Measurements from ENCODE around the gene LRRC8B.
"Not testable (repeated sequence)": the region's sequence is repeated elsewhere in the genome, so short reads cannot be mapped to it uniquely, and the experiment has no call there.

LRRC8B gene

DNA sequence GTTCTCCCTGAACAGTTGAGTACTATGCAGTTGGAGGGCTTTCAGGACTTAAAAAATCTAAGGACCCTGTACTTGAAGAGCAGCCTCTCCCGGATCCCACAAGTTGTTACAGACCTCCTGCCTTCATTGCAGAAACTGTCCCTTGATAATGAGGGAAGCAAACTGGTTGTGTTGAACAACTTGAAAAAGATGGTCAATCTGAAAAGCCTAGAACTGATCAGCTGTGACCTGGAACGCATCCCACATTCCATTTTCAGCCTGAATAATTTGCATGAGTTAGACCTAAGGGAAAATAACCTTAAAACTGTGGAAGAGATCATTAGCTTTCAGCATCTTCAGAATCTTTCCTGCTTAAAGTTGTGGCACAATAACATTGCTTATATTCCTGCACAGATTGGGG, 59.6 kb downstream of the LRRC8B start:
- no peak for DNase-seq (ENCODE audit: low spot score)

DNA sequence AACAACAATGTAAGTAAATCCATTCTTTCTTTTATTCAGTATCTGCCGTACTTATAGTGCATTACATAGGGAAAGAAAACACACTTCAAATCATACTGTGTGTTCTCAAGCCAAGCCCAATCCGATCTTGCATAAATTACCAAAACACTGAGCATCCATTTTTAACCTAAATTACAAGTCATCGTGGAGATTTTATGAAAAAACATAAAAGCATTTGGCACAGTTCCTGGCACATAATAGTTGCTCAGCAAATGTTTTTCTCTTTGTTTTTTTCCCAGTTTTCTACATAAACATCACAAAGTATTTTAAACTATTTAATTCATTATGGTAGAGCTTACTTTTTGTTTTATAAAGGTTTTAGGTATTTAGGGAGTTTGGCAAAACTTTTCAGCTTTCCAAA, 60.2 kb downstream of the LRRC8B start:
- DNase-seq (ENCODE audit: low spot score), result no peak

DNA sequence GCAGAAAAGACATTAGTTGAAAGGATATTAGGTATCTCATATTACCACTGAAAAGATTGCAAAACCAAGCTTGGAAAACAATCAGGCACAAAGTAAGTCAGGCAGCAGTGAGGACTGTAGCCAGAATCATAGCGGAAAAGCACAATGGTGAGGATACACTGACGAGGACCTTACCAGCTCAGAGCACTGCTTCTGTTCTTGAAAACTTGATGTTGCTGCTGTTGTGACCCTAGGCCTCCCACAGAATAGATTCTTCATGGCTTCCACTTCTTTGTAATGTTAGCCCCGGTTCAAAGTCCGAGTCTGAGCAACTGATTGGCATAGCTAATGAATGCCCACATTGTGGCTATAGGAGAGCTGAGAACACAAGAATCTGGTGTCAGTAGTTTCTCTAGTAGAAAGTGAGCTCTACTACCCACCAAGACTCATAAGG, 63.1 kb downstream of the LRRC8B start:
- no peak for DNase-seq (ENCODE audit: low spot score)

DNA sequence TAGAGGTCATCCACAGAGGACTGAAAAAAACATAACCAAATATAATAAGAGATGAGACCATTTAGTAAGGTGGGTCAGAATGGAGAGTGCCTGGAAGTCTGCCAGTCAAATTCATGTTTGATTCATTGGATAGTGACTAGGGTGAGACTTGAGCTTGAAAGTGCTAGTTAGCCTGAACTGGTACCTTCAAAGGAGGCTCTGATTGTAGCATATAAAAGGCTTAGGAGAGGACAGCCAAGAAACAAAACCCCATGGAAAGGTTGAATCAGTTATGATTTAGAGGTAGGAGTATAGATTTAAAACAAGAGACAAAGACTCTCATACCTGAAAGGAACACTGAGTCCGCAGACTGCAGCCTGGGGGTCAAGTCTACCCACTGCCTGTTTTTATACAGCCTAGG, 63.9 kb downstream of the LRRC8B start:
- no peak for DNase-seq (ENCODE audit: low spot score)

DNA sequence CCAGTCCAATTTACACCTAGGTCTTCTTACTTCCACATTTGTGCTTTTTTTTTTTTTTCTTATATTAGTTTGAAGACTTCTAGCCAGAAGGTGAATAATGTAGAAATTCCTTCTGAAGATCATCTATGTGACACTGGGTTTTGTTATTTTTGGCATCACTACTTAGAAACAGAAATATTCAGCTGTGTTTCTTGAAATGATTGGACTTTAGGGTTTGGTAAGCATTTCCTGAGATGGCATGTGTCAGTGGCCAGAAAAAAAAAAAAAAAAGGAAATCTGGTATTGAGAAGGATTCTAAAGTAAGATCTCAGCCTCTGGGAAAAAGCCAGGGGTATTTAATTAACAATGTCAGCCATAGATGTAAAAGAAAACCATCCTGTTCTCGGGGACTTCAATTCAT, 64.9 kb downstream of the LRRC8B start:
- DNase-seq (ENCODE audit: low spot score), result no peak

DNA sequence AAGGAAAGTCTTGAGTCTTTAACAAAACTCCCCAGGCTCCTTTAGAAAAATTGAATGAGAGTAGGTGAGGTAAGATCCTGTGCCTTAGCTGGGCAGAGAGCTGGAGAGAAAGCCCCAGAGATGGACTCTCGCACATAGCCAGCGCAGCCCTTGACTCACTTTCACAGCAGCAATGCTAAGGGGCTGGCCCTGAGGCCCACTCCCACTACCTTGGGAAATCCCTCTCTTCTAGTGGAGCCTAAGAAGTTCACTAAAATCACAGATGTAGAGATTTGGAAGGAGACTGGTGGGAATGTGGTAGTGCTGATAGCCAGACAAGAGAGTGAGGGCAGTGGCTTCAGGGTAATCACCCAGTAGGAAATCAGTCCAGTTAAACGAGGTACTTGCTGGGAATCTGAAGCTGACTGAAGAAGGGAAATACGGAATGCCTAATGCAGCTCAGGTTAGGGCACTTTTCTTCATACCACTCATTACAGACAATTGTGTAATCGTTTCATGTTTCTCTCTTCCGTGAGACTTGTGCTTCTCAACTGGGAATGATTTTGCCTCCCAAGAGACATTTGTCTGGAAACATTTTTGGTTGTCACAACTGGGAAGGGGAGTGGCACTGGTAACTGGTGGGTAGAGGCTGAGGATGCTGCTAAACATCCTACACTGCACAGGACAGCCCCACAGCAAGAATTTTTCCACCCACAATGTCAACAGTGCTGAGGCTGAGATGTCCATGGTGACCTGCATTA, 65.9 kb downstream of the LRRC8B start:
- no peak for DNase-seq (ENCODE audit: low spot score)

DNA sequence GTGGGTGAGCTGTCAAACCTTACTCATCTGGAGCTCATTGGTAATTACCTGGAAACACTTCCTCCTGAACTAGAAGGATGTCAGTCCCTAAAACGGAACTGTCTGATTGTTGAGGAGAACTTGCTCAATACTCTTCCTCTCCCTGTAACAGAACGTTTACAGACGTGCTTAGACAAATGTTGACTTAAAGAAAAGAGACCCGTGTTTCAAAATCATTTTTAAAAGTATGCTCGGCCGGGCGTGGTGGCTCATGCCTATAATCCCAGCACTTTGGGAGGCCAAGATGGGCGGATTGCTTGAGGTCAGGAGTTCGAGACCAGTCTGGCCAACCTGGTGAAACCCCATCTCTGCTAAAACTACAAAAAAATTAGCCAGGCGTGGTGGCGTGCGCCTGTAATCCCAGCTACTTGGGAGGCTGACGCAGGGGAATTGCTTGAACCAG, 68.3 kb downstream of the LRRC8B start:
- not testable (repeated sequence) for DNase-seq (ENCODE audit: low spot score)

DNA sequence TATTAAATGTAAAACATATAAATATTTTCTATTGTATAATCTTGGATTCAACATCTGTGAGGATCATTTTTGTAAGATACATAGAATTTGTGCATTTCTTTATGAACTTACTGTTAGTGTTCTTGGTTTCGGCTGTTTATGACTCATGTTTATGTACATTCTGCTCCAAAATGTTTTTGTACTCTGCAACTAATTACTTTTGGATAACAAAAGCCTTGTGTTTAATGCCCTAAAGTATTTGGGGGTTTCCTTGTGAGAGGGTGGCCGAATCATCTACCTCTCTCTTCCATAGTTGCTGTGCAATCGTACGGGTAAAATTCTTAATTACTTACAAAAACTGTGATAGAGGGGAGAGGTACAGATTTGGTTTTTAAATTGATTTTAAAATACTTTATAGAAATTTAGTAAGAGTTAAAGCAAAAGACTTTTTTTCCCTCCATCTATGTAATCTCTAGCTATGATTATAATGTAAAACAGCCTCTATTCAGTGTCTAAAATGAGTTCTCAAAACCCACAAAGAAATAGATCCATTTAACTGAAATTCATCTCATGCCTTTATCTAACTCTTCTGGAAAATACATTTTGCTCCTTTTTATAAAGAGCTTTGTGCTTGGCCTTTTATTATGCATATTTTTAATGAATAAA, 69.6 kb downstream of the LRRC8B start:
- no peak for DNase-seq (ENCODE audit: low spot score)

DNA sequence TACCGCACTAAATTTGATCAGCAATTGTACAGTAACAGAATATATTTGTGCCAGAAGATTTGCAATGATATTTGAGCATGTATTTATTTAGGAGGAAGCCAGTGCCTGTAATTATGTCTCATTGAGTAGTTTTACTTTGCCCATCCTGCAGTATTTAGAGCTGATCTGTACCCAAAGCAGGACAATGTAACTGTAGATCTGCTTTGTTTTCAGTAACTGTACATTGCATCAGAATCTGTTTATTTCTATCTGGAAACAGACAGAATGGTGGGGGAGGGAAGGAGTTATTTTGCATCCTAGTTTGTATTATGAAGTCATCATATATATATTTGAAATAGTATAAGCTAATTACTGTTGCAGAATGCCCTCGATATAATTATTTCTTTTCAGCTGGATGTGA, 72.1 kb downstream of the LRRC8B start:
- DNase-seq (ENCODE audit: low spot score), result no peak

DNA sequence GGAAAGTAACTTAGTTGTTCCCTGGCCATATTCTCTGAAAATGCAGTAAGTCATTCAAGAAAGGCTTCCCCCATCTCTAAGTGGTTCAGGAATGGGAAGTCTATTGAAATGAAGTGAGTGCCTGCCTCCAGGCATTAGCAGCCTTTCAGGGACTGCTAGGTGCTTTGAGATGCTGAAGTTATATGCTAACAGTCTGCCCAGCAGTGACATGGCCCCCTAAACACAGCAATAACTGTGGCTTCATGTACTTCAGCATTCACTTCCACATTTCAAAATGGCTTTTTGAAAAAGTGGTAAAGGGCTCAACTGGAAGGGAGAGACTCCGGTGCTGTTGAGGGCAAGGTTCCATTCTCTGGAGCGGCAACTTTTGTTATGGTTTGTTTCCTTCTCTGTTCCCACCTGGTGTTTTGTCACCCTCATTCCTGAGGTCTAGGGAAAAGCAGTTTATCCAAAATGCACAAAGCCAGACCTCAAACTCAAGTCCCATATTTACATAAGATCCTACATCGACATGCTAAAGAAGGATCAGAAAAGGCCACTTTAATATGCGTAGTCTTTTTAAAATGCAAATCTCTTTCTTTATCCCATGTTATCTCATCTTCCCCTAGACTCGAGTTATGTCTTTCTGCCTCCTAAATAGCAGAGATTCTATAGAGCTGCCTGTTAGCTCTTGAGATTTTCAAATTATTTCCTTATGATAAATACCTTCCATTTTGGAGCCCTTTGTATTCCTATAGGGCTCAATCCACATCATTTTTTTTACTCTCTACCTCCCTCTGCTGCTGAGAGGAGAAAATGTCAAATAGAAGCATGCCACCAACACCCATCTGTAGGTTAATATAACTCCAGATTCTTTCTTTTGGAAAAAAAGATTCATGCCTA, 74.1 kb downstream of the LRRC8B start:
- DNase-seq (ENCODE audit: low spot score), result peak; percentile 45

DNA sequence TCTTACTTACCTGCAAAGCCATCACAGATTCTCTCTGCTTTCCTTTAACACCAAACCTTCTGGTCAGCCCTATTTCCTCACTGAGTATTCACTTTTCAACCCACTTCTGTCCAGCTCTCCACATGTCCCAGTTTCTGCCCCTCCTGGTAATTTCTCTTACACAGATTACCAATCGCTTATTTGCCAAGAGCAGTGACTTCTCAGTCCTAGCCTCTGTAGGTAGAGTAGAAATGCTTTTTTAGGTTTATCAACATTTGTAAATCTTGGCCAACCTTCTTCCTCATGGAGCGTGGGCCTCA, 74.7 kb downstream of the LRRC8B start:
- DNase-seq (ENCODE audit: low spot score), result no peak

DNA sequence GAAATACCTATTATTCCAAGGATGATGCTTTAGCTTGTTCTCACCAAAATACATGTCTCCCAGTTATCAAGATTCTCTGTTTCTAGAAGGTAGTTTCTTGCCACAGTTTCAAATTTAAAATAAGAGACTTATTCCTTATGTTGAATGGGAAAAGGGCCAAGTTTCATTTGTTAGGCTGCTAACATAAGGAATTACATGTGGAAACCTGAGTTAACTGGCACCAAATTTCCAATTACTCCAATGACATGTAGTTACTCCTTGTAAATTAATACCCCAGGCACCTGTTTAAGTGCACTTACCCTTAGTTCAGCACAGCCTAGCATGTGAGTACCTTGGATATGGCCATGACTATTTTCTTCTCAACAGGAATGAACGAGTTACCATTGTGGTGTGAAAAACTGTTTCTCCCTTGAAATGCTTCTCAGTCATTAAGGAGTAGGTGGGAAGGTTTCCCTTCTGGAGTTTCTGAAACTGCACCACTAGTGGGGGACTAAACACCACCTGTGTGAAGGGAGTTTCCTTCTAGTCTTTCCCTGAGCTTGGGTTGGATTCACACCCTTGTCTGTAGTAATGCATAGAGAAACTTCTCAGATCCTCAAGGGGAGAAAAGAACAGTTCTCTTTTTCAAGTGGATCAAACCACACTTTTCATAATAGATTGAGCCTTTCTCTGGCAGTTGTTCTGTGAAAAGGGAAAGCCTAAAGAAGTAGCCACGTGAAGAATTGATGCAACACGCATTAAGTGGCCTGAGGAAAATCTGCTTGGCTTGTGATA, 76.0 kb downstream of the LRRC8B start:
- DNase-seq (ENCODE audit: low spot score), result no peak

DNA sequence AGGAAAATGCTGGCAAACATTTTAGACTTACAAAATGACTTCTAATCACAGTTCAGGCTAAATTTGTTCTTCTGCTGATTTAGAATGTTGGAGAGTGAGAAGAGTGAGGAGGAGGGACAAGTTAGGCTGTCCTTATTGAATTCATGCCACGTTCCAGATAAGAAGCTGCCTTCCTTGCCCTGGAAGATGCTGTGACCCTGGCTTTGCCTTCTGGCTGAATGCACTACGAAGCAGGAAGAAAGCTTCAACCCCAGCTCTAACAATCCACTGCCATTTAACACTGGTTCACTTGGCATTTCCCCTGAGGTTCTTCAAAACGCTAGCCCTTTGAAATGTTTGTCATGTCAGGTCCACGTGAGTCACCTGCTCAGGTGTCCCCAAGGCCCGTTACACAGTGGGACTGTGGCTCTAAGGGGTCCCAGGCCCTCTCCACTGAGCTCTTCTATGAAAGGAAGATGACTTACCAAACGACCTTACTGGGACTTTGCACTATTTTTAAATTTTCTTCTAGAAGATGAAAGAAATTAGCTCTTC, 78.3 kb downstream of the LRRC8B start:
- DNase-seq (ENCODE audit: low spot score), result no peak

DNA sequence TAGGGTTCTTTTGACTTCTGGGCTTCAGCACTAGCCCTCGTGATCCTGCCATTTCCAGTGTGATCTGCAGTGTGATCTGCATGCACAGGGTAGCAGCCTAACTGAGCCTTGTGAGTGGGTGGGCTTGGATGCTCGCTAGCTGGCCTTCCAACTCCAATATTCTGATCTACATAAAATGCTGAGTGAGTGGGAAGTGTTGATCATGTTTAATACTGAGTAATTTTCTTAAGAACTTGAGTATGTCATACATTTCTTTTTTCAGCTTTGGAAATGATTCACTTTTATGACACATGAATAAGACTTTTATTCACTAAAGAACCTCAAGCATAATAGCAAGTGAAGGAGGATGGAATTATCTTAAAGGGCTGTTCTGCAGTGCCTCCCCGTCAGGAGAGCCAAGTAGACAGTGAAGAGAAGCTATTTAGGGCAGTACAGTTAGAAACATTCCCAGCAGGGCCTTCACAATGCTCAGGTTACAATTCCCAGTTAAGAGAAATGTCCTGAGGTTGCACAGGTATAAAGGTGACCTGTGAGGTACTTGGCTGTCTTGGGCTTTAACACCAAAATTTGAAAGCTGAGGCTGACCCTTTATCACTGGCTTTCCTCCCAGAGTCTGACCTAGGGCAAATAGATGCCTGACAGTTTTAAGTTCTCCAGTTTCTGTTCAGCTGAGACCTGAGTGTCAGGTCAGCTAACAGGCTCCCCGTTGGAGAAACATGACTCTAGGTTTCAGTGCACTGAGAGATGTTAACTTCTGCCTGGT, 79.2 kb downstream of the LRRC8B start:
- no peak for DNase-seq (ENCODE audit: low spot score)

DNA sequence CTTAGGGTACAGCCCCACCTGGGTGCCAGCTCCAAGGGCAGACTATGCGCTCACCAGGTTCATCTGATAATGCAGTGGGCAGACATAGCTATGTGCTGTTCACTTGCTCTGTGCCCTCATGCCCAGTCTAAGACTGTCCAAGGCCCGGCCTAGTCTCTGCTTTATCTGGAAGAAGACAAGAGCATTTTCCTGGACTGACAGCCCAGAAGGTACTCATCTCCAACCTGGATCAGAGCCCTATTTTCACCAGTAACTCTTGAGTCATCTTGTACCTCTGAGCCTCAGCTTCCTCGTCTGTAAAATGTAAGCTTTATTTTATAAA, 79.7 kb downstream of the LRRC8B start:
- no peak for DNase-seq (ENCODE audit: low spot score)

DNA sequence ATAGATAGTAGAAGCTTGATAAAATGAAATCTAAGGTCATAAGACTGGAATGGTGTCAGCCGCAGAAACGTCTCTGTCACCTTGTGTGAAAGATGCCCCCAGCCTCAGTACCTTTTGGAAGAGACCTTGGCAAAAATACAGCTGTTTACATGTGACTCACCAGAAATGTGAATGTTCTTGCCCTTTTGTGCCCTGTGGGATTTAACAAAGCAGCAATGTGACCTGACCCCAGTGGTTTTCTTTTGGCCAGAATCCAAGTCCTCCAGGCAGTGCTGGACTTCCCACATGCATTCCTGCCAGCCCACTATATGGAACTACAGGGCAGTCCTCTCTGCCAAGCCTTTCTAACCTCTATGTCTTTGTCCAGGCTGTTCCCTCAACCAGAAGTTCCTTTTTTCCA, 81.1 kb downstream of the LRRC8B start:
- DNase-seq (ENCODE audit: low spot score), result peak; percentile 46

DNA sequence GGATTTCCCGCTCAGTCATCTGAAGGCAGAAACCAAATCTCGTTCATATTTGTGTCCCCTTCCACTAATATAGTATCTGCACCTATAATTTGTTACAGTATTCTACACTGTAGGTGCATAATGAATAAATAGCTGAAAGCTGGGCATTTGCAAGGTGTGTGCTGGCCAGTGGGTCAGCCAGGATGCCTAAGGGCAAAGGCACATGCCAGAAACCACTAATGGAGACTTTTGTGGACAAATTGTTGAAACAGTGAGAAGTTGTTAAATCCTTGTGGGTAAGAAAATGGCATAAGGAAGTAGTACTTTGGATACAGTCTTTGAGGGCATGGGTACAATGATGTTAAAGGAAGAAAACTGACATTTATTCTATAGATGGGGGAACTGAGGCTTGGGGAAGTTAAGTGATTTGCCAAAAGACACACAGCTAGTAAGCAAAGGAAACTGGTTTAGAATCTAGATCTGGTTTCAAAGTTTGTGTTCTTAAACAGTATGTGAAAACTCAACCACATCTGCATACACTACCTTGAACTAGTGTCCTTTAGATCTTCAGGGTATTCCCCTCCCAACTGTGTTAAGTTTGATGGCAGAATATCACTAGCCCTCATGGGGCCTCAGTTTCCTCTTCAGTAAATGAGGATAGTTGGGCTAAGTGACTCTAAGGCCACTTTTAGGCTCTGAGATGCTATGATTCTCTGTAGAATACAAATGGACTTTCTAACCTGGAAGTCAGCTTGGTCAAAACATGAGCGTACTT, 81.8 kb downstream of the LRRC8B start:
- no peak for DNase-seq (ENCODE audit: low spot score)

DNA sequence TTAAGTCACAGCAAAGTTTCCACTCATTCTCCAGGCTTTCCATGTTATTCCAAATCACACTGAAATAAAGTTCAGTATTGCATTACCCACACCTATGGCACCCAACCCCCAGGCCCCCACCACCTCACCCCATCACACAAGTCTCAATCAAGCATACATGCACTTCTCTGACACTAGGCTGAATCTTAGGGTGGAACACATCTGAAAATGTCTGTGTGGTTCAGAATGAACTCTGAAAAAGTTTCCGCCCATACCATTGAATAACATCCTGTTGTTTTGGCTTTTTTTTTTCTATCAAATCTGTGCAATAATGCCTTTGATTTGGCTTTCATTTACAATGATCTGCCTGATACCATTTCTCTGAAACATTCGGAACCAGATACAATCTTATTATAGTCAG, 82.5 kb downstream of the LRRC8B start:
- no peak for DNase-seq (ENCODE audit: low spot score)

DNA sequence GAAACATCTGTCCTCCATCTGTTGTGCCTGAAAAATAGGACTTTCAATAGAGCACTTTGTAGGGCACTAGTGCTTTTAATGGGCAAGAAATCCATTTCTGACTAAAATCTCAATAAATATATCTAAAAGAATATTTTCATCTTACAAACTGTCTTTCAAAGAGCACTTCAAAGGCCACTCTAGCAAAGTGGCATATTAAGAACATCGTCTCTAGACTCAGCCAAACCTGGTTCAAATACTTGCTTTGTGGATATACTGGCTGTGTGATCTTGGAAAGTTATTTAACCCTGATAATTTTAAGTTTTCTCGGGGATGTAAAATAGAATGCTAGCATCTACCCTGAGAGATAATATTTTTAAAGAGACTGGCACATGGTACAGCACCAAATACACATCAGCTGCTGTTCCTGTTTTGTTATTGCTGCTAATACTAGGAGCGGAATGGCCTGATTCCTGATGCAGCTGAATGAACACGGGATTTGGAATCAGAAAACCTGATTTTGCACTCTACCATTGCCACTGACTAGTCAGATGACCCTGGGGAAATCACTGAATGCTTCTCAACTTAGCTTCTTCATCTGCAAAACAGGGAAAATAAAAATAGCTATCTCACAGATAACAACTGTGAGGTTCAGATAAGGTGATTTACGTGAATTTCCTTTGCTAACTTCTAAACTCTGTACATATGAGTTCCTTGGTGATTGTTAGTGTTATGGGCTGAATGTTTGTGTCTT, 83.1 kb downstream of the LRRC8B start:
- DNase-seq (ENCODE audit: low spot score), result no peak
